ENCODE measurements around the gene COMMD3.

Gene COMMD3

DNA sequence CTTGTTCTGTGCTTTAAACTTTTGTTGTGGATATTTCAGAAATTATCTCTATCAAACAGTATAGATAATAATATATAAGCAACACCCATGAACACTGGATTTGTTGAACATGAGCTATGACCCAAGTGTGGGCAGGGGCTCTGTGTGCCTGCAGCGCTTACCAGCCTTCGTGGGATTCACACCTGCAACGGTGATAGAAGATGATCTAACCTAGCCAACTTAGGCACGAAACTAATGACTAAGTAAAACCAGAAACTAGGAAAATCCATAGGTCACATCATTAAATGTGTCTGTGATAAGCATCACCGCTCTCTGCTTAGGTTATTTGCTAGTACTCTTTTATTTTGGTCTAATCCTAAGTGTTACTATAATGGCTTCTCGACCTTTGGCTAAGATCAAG is 47.1 kb downstream of the COMMD3 start:
- TF ChIP-seq, protein P1, sequence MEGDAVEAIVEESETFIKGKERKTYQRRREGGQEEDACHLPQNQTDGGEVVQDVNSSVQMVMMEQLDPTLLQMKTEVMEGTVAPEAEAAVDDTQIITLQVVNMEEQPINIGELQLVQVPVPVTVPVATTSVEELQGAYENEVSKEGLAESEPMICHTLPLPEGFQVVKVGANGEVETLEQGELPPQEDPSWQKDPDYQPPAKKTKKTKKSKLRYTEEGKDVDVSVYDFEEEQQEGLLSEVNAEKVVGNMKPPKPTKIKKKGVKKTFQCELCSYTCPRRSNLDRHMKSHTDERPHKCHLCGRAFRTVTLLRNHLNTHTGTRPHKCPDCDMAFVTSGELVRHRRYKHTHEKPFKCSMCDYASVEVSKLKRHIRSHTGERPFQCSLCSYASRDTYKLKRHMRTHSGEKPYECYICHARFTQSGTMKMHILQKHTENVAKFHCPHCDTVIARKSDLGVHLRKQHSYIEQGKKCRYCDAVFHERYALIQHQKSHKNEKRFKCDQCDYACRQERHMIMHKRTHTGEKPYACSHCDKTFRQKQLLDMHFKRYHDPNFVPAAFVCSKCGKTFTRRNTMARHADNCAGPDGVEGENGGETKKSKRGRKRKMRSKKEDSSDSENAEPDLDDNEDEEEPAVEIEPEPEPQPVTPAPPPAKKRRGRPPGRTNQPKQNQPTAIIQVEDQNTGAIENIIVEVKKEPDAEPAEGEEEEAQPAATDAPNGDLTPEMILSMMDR (IDR thresholded peaks at IDR 0.05; ENCODE audit: control extremely low read depth, extremely low read depth, low read depth, missing control alignments), result no peak
- ChIA-PET POLR2A (no interaction called here), CTCF (interaction anchor here (1.9 kb wide), 1 partner anchor 10 kb away, joined by 5 read pairs; no protein-coding TSS in a partner anchor)
- DNase-seq (ENCODE audit: extremely low spot score), result no peak

DNA sequence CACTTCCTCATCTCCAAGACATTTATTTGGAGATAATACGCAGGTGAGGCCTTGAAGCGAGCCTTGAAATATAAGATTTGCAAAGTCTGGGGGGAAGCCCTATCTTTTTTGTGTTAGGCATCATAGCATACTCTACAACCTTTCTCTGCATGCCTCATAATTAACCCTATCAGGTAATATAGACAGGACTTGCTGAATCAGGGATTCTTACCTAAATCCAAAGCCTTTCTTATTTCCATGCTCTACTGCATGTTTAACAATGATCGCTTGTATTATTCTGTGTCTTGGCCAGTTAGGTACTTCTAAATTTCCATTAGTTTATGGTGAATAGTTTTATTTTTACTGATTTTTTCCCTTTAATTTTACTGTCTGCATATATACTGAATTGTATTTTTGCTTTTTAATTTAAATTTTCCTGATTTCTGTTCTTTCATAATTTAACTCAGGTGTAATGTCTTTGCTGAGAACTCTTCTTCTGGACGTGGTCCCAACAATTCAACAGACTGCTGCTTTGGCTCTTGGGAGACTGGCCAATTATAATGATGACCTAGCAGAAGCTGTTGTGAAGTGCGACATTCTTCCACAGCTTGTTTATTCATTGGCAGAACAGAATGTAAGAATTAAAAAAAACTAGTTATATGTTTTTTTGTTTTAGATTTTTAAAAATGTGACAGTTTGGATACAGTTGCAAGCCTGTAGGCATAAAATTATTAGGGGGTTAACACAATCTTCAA is 48.4 kb downstream of the COMMD3 start:
- ChIA-PET POLR2A (no interaction called here), CTCF (interaction anchor here (1.3 to 1.9 kb wide), 4 partner anchors 9 to 21 kb away, joined by 3 to 5 read pairs (median 4); partner anchors contain the start of gene SPAG6)
- TF ChIP-seq, protein P1 (IDR thresholded peaks at IDR 0.05; ENCODE audit: control extremely low read depth, extremely low read depth, low read depth, missing control alignments), result no peak
- DNase-seq (ENCODE audit: extremely low spot score), result no peak

DNA sequence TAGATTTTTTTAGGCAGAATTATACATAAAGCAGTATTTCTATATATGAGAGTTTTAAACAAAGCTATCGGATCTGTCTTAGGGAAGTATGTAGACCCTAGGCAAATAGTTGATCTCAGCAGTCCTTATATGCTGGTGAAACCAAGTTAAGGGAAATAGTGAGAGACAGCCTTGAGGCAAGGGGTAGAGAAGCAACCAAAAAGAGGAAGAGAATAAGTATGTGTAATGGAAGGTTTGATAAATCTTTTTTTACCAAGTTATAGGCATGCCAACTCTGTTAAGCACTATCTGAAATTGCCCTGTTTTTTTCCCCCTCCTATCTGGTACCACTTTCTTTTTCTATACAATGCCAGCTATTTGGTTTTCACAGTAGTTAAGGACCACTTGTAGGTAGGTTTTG is 49.0 kb downstream of the COMMD3 start:
- ChIA-PET POLR2A (no interaction called here), CTCF (interaction anchor here (1.3 to 1.9 kb wide), 4 partner anchors 8 to 22 kb away, joined by 3 to 5 read pairs (median 4); partner anchors contain the start of gene SPAG6)
- DNase-seq (ENCODE audit: extremely low spot score), result no peak
- TF ChIP-seq, protein P1 (IDR thresholded peaks at IDR 0.05; ENCODE audit: control extremely low read depth, extremely low read depth, low read depth, missing control alignments), result no peak

DNA sequence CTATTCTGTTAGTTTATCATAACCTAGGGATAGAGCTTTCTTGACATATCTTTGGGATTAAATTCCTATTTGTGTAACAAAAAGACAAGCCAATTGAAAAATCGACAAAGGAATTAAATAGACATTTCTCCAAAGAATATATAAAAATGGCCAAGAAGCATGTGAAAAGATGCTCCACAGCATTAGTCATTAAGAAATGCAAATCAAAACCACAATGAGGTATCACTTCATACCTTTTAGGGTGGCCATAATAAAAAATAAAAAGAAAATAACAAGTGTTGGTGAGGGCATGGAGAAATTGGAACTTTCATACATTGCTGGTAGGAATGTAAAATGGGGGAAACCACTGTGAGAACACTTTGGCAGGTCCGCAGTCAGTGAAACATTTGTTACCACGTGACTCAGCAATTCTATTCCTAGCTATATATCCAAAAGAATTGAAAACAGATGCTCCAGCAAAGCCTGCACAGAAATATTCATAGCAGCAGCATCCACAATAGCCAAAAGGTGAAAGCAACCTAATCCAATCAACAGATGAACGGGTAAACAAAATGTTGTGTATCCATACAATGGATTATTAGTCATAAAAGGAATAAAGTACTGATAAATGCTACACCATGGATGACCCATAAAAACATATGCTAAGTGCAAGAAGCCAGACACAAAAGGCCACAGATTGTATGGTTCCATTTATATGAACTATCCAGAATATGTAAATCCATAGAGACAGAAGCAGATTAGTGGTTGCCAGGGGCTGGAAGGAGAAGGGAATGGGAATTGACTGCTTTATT is 49.7 kb downstream of the COMMD3 start:
- DNase-seq (ENCODE audit: extremely low spot score), result no peak
- CTCF ChIA-PET, result interaction anchor here (1.1 to 1.8 kb wide), 4 partner anchors 9 to 22 kb away, joined by 3 to 8 read pairs (median 4); partner anchors contain the start of gene SPAG6
- POLR2A ChIA-PET, result no interaction called here
- TF ChIP-seq, protein P1 (IDR thresholded peaks at IDR 0.05; ENCODE audit: control extremely low read depth, extremely low read depth, low read depth, missing control alignments), result no peak

DNA sequence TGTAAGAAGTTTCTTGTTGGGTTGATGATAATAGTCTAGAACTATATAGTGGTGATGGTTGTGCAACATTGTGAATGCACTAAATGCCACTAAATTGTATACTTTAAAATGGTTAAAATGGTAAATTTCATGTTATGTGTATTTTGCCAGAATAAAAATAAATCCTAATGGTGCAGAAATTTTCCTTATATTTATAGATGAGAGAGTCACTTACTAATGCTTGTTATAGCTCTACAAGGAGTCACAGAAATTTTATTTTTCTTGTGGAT is 50.2 kb downstream of the COMMD3 start:
- POLR2A ChIA-PET, result no interaction called here
- CTCF ChIA-PET, result interaction anchor here (1.1 kb wide), 1 partner anchor 13 kb away, joined by 8 read pairs; no protein-coding TSS in a partner anchor
- no peak for DNase-seq (ENCODE audit: extremely low spot score)
- TF ChIP-seq, protein P1 (IDR thresholded peaks at IDR 0.05; ENCODE audit: control extremely low read depth, extremely low read depth, low read depth, missing control alignments), result no peak

DNA sequence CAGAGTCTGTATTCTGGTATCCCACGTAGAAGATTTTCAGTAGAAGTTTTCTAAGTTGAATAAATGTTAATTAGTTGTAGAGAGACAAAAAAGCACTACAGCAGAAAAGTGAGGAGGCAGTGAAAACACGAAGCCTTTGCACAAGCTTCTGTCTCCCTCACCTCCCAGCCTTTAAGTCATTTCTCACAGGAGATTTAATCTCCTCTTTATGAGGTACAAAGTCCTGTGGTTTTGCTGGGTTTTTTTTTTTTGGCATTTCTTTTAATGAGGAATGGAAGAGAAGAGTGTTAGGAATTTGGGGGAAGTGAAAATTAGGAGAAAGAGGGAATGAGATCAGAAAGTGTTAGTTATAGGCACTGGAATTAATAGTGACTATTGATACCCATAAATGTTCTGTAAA is 50.6 kb downstream of the COMMD3 start:
- TF ChIP-seq, protein P1 (IDR thresholded peaks at IDR 0.05; ENCODE audit: control extremely low read depth, extremely low read depth, low read depth, missing control alignments), result no peak
- ChIA-PET POLR2A (no interaction called here), CTCF (interaction anchor here (1.1 kb wide), 1 partner anchor 12 kb away, joined by 8 read pairs; no protein-coding TSS in a partner anchor)
- DNase-seq (ENCODE audit: extremely low spot score), result no peak

Measured in GM10248 (cell line).